Glutamatergic neuron (in vitro differentiated cells): ENCODE measurements around the gene LMNB1. TPM values are rescaled to one million over a fixed set of nuclear protein-coding genes. Genes with fewer than 3 reads are reported as not detected.

Experiments used
- DNase-seq: peaks from one replicate; pipeline ENCODE4 v3.0.0; 2022
- H3K27ac Mint-ChIP-seq: one replicate; pipeline ENCODE4 v1.8.0; 2020; ENCODE audit warnings: mild to moderate bottlenecking, mixed read lengths, inconsistent platforms; ENCODE audit not compliant: unreplicated experiment
- H3K27me3 Mint-ChIP-seq: one replicate; pipeline ENCODE4 v1.8.0; 2020; ENCODE audit warnings: mild to moderate bottlenecking, moderate library complexity, mixed read lengths, inconsistent platforms; ENCODE audit not compliant: unreplicated experiment
- H3K36me3 Mint-ChIP-seq: one replicate; pipeline ENCODE4 v1.8.0; 2020; ENCODE audit warnings: mild to moderate bottlenecking, mixed read lengths, inconsistent platforms; ENCODE audit not compliant: unreplicated experiment
- H3K4me1 Mint-ChIP-seq: one replicate; pipeline ENCODE4 v1.8.0; 2020; ENCODE audit warnings: mild to moderate bottlenecking, low read depth, mixed read lengths, inconsistent platforms; ENCODE audit not compliant: unreplicated experiment
- H3K4me3 Mint-ChIP-seq: one replicate; pipeline ENCODE4 v1.8.0; 2020; ENCODE audit warnings: mild to moderate bottlenecking, mixed read lengths, inconsistent platforms; ENCODE audit not compliant: unreplicated experiment
- H3K9me3 Mint-ChIP-seq: one replicate; pipeline ENCODE4 v1.8.0; 2020; ENCODE audit warnings: mild to moderate bottlenecking, moderate library complexity, mixed read lengths, inconsistent platforms; ENCODE audit not compliant: unreplicated experiment
- CTCF ChIP-seq: fragments of 200-600 bp; sonication (generic); IDR thresholded peaks from one replicate; pipeline ENCODE4 v1.5.0; 2021; ENCODE audit not compliant: partially characterized antibody, unreplicated experiment
- total RNA-seq: library from RNA; stranded (reverse); fragmentation: NEBNext Ultra II Directional; extraction: Animal tissue kit (Norgen Biotek cat#: 25700); gene quantifications from one replicate; pipeline ENCODE4 v1.2.1, GENCODE V29; 2021; ENCODE audit not compliant: unreplicated experiment

LMNB1 gene
- total RNA-seq, 1 donor from 2014 or later = 94.3 TPM

- no peak for TF ChIP-seq CTCF
- H3K4me3 Mint-ChIP-seq = no peak overlapping the region
- H3K27me3 Mint-ChIP-seq = peaks cover 2% of the 10 kb centered on the region
- DNase-seq = no peak
- no peaks in the 10 kb centered on the region for H3K36me3 Mint-ChIP-seq
- peaks cover 3% of the 10 kb centered on the region for H3K9me3 Mint-ChIP-seq
- no peaks in the 10 kb centered on the region for H3K4me1 Mint-ChIP-seq
- H3K27ac Mint-ChIP-seq = no peak overlapping the region
Observed at GRCh38 chr5:126742425-126742824, 34.5 kb upstream of the LMNB1 start.

GRCh38 chr5:126744836-126745235 lies 32.1 kb upstream of the LMNB1 start:
- H3K36me3 Mint-ChIP-seq = no peaks in the 10 kb centered on the region
- no peak overlapping the region for H3K27ac Mint-ChIP-seq
- no peaks in the 10 kb centered on the region for H3K4me1 Mint-ChIP-seq
- no peak for DNase-seq
- no peaks in the 10 kb centered on the region for H3K9me3 Mint-ChIP-seq
- no peak for TF ChIP-seq CTCF
- no peak overlapping the region for H3K4me3 Mint-ChIP-seq
- H3K27me3 Mint-ChIP-seq = peaks cover 2% of the 10 kb centered on the region

GRCh38 chr5:126745259-126745992 lies 31.5 kb upstream of the LMNB1 start:
- no peak for DNase-seq
- no peaks in the 10 kb centered on the region for H3K9me3 Mint-ChIP-seq
- H3K27me3 Mint-ChIP-seq = peaks cover 2% of the 10 kb centered on the region
- no peak overlapping the region for H3K4me3 Mint-ChIP-seq
- no peak overlapping the region for H3K27ac Mint-ChIP-seq
- H3K36me3 Mint-ChIP-seq = no peaks in the 10 kb centered on the region
- H3K4me1 Mint-ChIP-seq = no peaks in the 10 kb centered on the region
- TF ChIP-seq CTCF = no peak

GRCh38 chr5:126746290-126746689 lies 30.6 kb upstream of the LMNB1 start:
- Mint-ChIP-seq H3K4me3 (no peak overlapping the region), H3K27ac (no peak overlapping the region), H3K4me1 (no peaks in the 10 kb centered on the region), H3K27me3 (no peaks in the 10 kb centered on the region), H3K9me3 (no peaks in the 10 kb centered on the region), H3K36me3 (no peaks in the 10 kb centered on the region)
- no peak for DNase-seq
- no peak for TF ChIP-seq CTCF

- peaks cover 3% of the 10 kb centered on the region for H3K9me3 Mint-ChIP-seq
- no peak overlapping the region for H3K4me3 Mint-ChIP-seq
- no peaks in the 10 kb centered on the region for H3K4me1 Mint-ChIP-seq
- no peak for TF ChIP-seq CTCF
- H3K27me3 Mint-ChIP-seq = peaks cover 2% of the 10 kb centered on the region
- no peak overlapping the region for H3K27ac Mint-ChIP-seq
- H3K36me3 Mint-ChIP-seq = no peaks in the 10 kb centered on the region
- DNase-seq = no peak
Observed at GRCh38 chr5:126752081-126752785, 24.7 kb upstream of the LMNB1 start.
